Activated CD4-positive, CD25-positive, alpha-beta regulatory T cell treated with anti-CD3 and anti-CD28 coated beads, Interleukin-2, amount 50 U/mL, for 24 hours (primary cell): Measurements from ENCODE around the gene PASD1.

Experiments used
- ATAC-seq, 2 donors: fragments of 150-1000 bp; cut with Tn5 transposase; one replicate each; pipeline ENCODE4 v1.10.0; 2021; ENCODE audit warnings: mild to moderate bottlenecking in 1 of 2, moderate library complexity in 1 of 2

The PASD1 gene

DNA sequence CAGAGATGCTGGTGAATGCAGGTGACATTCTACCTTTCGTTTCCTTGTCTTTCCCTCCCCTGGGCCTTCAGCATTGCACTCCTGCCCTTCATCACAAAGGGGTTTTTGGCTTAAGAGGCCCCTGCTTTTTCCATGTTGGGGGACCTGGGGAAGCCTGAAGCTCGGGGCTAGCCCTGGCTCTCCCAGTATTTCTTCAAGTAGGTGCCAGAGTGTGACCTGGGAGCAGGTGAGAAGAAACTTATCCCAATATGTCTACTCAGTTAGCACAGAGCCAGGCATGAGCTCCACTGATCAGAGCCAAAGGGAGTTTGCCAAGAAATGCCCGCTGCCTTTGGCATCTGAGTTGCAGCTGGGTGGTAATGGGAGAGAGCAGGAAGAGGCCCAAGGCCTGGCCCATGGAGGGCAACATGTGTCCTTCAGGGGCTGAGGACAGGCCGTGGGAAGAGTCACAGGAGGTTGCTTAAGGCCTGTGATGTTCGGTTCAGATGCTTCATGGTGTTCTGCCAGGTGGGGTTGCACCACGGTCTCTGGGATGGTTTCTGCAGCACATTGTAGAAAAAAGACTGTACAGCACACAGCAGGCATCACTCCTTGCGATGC is 139.4 kb downstream of the PASD1 start:
- no peak for ATAC-seq

GRCh38 chrX:151703487-151703886 is 140.0 kb downstream of the PASD1 start:
- ATAC-seq, result no peak

DNA sequence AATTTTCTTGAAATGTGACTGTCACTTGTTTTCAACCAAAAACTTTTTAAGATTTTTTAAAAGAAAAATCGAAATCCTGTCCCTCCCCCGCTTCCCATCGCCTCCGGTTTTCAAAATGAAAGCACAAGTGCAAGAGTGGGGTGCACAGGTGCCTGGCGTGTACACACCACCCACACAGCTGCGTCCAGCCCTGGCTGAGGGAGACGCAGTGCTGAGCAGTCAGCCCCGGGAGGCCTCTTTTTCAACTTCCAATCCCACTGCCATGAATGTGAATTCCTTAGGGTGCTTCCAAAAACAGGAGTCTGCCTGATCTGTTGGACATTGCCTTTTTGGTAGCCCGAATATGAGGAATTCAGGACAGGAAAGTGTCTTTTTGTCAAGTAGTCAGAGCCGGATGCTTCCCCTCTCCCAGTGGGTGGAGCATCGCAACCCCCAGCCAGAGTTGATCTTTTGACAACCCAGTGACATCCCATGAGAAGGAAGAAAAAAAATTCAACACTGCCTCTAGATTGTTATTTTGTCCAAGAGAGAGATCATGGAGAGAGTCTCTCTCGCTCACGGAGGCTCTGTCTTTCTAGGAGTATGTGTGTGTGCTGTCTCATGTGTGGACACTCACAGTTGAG is 140.7 kb downstream of the PASD1 start:
- ATAC-seq, result no peak

- ATAC-seq, result no peak
These were observed 145.3 kb downstream of the PASD1 start for GRCh38 chrX:151708821-151709220.

- no peak for ATAC-seq
These were observed 147.0 kb downstream of the PASD1 start for GRCh38 chrX:151710457-151710856.

- no peak for ATAC-seq
These were observed 147.7 kb downstream of the PASD1 start for GRCh38 chrX:151711154-151711553.

- ATAC-seq, result no peak
These were observed 148.3 kb downstream of the PASD1 start for GRCh38 chrX:151711787-151712186.

DNA sequence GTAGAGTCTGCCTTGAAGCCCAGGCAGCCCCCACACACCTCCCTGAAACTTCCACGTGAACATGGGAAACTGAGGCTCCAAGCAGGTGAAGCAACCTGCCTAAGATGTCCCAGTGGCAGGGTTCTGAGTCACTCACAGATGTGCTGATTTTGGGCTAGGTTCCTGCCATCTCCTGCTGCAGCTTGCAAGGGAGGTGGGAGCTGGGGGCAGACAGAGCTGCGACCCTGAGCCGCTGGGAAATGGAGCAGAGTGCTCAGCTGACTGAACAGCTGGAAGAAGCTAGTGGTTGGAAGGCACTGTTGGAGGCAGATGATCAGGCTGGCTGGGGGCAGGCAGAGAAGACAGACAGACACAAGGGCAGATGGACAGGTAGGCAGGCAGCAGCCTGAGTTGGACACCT is 148.8 kb downstream of the PASD1 start:
- ATAC-seq, result no peak

DNA sequence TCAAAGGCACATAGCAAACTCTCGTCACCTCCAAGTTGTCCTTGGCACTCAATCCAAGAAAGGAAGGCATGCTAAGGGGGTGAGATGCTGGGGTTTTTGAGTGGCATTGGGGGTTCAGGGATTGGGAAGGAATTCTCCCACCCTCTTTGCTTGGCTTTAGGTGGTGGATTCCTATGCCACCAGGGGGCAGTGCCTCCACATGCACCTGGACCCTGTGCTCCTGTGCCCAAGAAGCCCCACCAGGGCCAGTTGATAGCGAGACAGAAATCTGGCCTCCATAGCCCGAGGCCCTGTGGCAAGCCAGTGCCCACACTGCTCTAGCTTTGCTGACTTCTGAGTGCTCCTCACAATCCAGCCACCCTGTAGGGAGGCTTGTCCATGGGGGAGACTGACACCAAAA is 150.4 kb downstream of the PASD1 start:
- no peak for ATAC-seq

DNA sequence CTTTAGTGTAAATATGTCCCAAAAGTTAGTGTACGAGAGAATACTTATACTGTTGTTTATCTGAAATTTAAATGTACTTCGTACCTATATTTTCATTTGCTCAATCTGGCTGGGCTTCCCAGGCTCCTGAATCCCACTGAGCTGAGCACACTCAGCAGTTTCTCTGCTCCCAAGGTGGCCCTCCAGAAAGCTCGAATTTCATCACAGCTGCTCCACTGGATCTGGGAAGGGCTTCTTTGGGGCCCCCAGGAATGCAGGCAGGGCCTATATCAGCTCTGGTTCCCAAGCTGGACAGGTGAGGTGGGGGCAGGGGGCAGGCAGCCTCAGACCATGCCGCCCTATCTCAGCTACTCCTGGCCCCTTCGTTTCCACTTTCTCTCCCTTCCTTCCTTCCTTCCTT is 150.9 kb downstream of the PASD1 start:
- ATAC-seq, result no peak

GRCh38 chrX:151715752-151716151 is 152.3 kb downstream of the PASD1 start, which contains the start of gene FATE1:
Gene FATE1, plus strand, starts transcription at chrX:151716035. Its CDS starts 85 bp downstream, at chrX:151716120.
- ATAC-seq, result no peak

- ATAC-seq, result no peak
These were observed 158.9 kb downstream of the PASD1 start for GRCh38 chrX:151722241-151722846.

DNA sequence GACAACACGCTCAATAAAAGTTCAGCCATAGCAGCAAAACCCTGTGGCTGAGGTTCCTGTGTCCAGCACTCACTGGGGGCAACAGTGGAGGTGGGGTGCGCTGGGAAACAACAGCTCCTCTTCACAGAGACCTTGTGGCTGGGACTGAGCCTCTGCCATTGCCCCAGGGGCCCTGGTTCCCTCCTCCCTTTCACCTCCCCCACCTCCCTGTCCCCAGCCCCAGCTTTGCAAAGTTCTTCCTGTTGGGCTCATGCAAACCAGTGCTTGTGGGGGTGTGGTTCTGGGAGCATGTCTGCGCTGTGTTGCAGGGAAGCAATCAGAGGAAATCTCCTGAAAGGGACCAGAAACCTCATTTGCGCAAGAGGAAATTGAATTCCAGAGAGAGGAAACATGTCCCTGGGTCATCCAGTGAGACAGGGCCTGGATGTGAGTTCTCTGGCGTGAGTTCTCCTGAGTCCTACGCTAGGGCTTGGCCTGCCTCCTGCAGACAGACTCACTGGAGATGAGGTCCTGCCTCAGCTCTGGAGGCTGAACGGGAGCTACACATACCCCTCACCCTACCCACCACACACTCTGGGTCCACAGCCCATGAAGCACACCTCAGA is 159.8 kb downstream of the PASD1 start:
- ATAC-seq, result no peak

DNA sequence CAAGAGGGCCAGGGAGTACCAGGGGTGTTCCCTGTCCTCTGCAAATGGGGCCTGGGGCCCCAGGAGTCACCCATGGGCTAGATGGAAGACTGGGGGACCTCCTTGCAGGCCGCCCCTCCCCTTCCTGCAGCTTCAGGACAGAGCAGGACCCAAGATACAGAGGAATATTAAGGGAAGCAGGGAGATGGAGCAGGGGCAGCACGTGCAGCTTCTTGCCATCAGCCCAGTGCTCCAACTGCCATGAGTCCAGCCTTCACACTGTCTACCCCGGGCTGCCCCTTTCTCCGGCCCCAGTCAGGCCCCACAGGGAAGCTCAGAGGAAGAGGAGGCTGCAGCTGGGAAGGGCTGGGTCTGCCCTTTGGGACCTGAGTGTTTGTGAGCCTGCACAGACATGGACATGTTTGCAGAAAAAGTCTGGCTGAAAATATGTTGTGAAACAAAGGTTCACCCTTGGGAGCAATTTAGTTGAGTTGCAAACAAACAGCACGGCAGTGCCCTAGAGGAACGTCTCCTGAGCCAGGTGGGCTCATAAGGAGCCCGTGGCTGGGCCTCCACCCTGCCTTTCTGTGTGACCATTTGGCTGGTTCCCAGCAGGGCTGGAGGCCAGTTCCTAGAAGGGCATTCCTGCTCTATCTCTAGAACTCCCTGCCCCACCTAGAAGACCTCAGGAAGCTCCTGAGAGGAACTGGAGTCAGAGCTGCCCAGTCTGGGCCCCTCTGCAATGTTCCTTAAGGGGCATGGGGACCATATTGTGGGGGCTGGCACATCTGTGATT is 161.3 kb downstream of the PASD1 start:
- no peak for ATAC-seq

- ATAC-seq, result no peak
These were observed 161.8 kb downstream of the PASD1 start for GRCh38 chrX:151725338-151725614.
